Testis (tissue), 3 donors: Measurements from ENCODE around the gene ZNF35. TPM values are rescaled to one million over a fixed set of nuclear protein-coding genes. Genes with fewer than 3 reads are reported as not detected.
"Not testable (repeated sequence)": the region's sequence is repeated elsewhere in the genome, so short reads cannot be mapped to it uniquely, and the experiment has no call there.

Experiments
- DNase-seq: peaks from one replicate; pipeline ENCODE4 v3.0.0-alpha.2; 2019
- H3K27ac ChIP-seq, 2 donors: fragments of 200-600 bp; sonication (generic); one replicate each; pipeline ENCODE4 v1.5.1; 2019
- H3K27me3 ChIP-seq: fragments of 200-600 bp; sonication (generic); one replicate; pipeline ENCODE4 v1.5.1; 2019
- H3K36me3 ChIP-seq: fragments of 200-600 bp; sonication (generic); one replicate; pipeline ENCODE4 v1.5.1; 2017; ENCODE audit warnings: low read depth; ENCODE audit errors: missing control alignments
- H3K4me1 ChIP-seq: fragments of 200-600 bp; sonication (generic); one replicate; pipeline ENCODE4 v1.5.1; 2019
- H3K4me3 ChIP-seq, 2 donors: fragments of 200-600 bp; sonication (generic); one replicate each; pipeline ENCODE4 v1.5.1; 2017 to 2019
- H3K9me3 ChIP-seq: fragments of 200-600 bp; sonication (generic); one replicate; pipeline ENCODE4 v1.5.1; 2017
- CTCF ChIP-seq, 3 experiments: fragments of 450-650 bp in 2 of 3; fragments of 200-600 bp in 1 of 3; sonication (generic) in 1 of 3; IDR thresholded peaks; one replicate each; pipeline ENCODE4 v1.5.1; 2016 to 2019; ENCODE audit warnings: antibody characterized with exemption in 3 of 3, mild to moderate bottlenecking in 2 of 3, moderate library complexity in 1 of 3
- POLR2A ChIP-seq: fragments of 450-650 bp; IDR thresholded peaks from one replicate; pipeline ENCODE4 v1.6.1; 2017; ENCODE audit warnings: antibody characterized with exemption, mild to moderate bottlenecking, moderate library complexity
- WGBS, 2 donors: methylation state at CpG; one replicate each; pipeline ENCODE4 v1.1.5; 2018; 5-methylcytosine and 5-hydroxymethylcytosine counted together
- intact Hi-C: fragments of 100-400 bp; cut with DNase I; formaldehyde crosslinking; loops from one replicate; pipeline ENCODE4 v1.15.1; 2023; ENCODE audit warnings: low total_unique reads
- polyA plus RNA-seq: library from polyadenylated mRNA; stranded (reverse); fragments of 350-450 nt; fragmentation: Illumina TruSeq; extraction: RNeasy Lipid Tissue Mini Kit (QIAGEN cat#74804); gene quantifications from one replicate; pipeline ENCODE4 v1.2.3, GENCODE V29; 2014; ENCODE audit warnings: low read depth, low replicate concordance; ENCODE audit not compliant: insufficient read depth
- total RNA-seq, 2 donors: library from RNA; depleted of rRNA; stranded (reverse); fragments of >200 nt; gene quantifications; one replicate each; pipeline ENCODE4 v1.2.3, GENCODE V29; 2016

The ZNF35 gene
- total and polyA plus RNA-seq, 3 donors from 2014 or later, result 19.8 to 26.6 (median 20.3) TPM

- DNase-seq, result no peak
- no peaks in the 10 kb centered on the region for H3K27me3 ChIP-seq
- WGBS, 2 donors, result 93 to 95% methylated on average over 3 of the region's 3 CpGs
- TF ChIP-seq CTCF (IDR thresholded peaks at IDR 0.05) (no peak), POLR2A (no peak)
- no peaks in the 10 kb centered on the region for H3K9me3 ChIP-seq
- no peak overlapping the region for H3K4me3 ChIP-seq
- intact Hi-C loops, result no loop called here
- no peaks in the 10 kb centered on the region for H3K36me3 ChIP-seq
- H3K27ac ChIP-seq, result no peak overlapping the region
- no peaks in the 10 kb centered on the region for H3K4me1 ChIP-seq
Observed at GRCh38 chr3:44665173-44665572, 16.6 kb downstream of the ZNF35 start.

GRCh38 chr3:44666346-44666745, 17.8 kb downstream of the ZNF35 start:
- no peaks in the 10 kb centered on the region for H3K36me3 ChIP-seq
- no peak overlapping the region for H3K27ac ChIP-seq
- no peaks in the 10 kb centered on the region for H3K27me3 ChIP-seq
- no peak overlapping the region for H3K4me3 ChIP-seq
- H3K4me1 ChIP-seq, result no peaks in the 10 kb centered on the region
- no peak for DNase-seq
- 90 to 96% methylated on average over 4 of the region's 4 CpGs for WGBS, 2 donors
- H3K9me3 ChIP-seq, result no peaks in the 10 kb centered on the region
- intact Hi-C loops, result no loop called here
- TF ChIP-seq CTCF (IDR thresholded peaks at IDR 0.05), result no peak
- TF ChIP-seq POLR2A, result no peak

GRCh38 chr3:44669760-44670159, 21.2 kb downstream of the ZNF35 start:
- Histone ChIP-seq H3K4me1 (no peaks in the 10 kb centered on the region), H3K9me3 (no peaks in the 10 kb centered on the region), H3K27ac (no peak overlapping the region), H3K27me3 (no peaks in the 10 kb centered on the region), H3K36me3 (no peaks in the 10 kb centered on the region), H3K4me3 (no peak overlapping the region)
- TF ChIP-seq CTCF (IDR thresholded peaks at IDR 0.05) (no peak), POLR2A (no peak)
- intact Hi-C loops, result no loop called here
- no peak for DNase-seq
- WGBS, 2 donors, result 84 to 86% methylated on average over 6 of the region's 6 CpGs

- DNase-seq, H3K4me1 ChIP-seq, H3K9me3 ChIP-seq, intact Hi-C loops, H3K27me3 ChIP-seq, H3K4me3 ChIP-seq, H3K36me3 ChIP-seq, H3K27ac ChIP-seq: not testable (repeated sequence)
- 89 to 96% methylated on average over 8 of the region's 8 CpGs for WGBS, 2 donors
Observed at GRCh38 chr3:44673466-44673865, 24.9 kb downstream of the ZNF35 start.

GRCh38 chr3:44674211-44674610, 25.7 kb downstream of the ZNF35 start:
- TF ChIP-seq POLR2A (no peak), CTCF (IDR thresholded peaks at IDR 0.05) (no peak)
- intact Hi-C loops, result no loop called here
- Histone ChIP-seq H3K27ac (no peak overlapping the region), H3K4me3 (no peak overlapping the region), H3K4me1 (no peaks in the 10 kb centered on the region), H3K27me3 (no peaks in the 10 kb centered on the region), H3K9me3 (no peaks in the 10 kb centered on the region), H3K36me3 (no peaks in the 10 kb centered on the region)
- no peak for DNase-seq
- WGBS, 2 donors, result 71 to 80% methylated on average over 2 of the region's 2 CpGs
